ENCODE measurements around the gene OR2A12. TPM values are rescaled to one million over a fixed set of nuclear protein-coding genes. Genes with fewer than 3 reads are reported as not detected.
"Not testable (repeated sequence)": the region's sequence is repeated elsewhere in the genome, so short reads cannot be mapped to it uniquely, and the experiment has no call there.

The OR2A12 gene
- total RNA-seq, 2 donors from 2014 or later, result not detected

DNA sequence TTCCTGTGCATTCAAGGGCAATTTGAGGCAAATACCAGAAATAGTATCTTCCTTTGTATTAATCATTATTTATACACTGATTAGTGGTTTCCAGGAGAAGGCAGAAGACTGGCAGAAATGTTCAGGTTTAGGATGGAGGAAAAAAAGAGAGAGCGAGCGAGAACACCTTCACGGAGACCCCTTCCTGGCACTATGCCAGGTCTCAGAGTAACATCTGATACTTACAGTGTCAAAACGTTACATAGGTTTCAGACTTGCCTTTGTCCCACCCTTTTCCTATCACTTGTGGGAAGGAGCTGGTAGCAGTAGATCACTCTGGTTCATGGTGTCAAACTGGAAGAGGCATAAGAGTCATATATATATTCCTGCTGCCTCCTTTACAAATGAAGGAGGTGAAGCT is 652 bp downstream of the OR2A12 start:
- Mint-ChIP-seq H3K27me3 (peaks cover 17% of the 10 kb centered on the region), H3K27ac (no peak overlapping the region), H3K4me1 (no peaks in the 10 kb centered on the region), H3K4me3 (no peak overlapping the region), H3K36me3 (ENCODE audit: low read depth) (no peaks in the 10 kb centered on the region)
- DNase-seq, result no peak
- no peaks in the 10 kb centered on the region for H3K9me3 ChIP-seq (ENCODE audit: control insufficient read depth, low read length, poor library complexity, severe bottlenecking)
- ATAC-seq, result no peak

DNA sequence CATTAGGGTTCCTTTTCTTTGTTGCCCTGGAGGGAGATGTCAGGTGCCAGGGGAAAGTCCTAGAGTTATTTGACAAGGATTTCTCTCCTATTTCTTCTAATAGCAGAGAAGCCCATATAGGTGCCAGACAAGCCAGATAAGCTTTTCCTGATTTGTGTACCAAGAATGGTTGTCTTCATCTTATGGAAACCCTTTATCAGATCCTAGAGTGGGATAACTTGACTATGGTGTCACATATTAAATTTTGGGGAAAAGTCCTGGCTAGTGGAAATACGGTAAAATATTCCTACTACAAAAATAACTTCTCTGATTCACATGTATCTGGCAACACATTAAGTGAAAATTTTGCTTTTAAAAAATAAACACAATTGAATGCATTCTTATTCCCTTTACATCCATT is 1.2 kb downstream of the OR2A12 start:
- no peaks in the 10 kb centered on the region for H3K9me3 ChIP-seq (ENCODE audit: control insufficient read depth, low read length, poor library complexity, severe bottlenecking)
- H3K36me3 Mint-ChIP-seq (ENCODE audit: low read depth), result no peaks in the 10 kb centered on the region
- ATAC-seq (no peak), DNase-seq (no peak)
- no peaks in the 10 kb centered on the region for H3K4me1 Mint-ChIP-seq
- peaks cover 12% of the 10 kb centered on the region for H3K27me3 Mint-ChIP-seq
- H3K27ac Mint-ChIP-seq, result no peak overlapping the region
- no peak overlapping the region for H3K4me3 Mint-ChIP-seq

DNA sequence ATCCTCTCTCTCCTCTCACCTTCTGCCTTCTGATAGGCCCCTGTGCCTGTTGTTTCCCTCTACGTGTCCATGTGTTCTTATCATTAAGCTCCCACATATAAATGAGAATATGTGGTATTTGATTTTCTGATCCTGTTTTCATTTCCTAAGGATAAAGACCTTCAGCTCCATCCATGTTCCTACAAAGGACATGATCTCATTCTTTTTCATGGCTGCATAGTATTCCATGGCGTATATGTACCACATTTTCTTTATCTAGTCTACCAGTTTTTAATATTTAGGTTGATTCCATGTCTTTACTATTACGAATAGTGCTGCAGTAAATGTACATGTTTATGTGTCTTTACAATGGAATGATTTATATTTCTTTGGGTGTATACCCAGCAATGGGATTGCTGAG is 4.6 kb downstream of the OR2A12 start:
- Mint-ChIP-seq H3K4me3 (no peak overlapping the region), H3K4me1 (no peaks in the 10 kb centered on the region), H3K27ac (no peak overlapping the region), H3K36me3 (ENCODE audit: low read depth) (no peaks in the 10 kb centered on the region), H3K27me3 (peaks cover 17% of the 10 kb centered on the region)
- no peak for ATAC-seq
- H3K9me3 ChIP-seq (ENCODE audit: control insufficient read depth, low read length, poor library complexity, severe bottlenecking), result no peaks in the 10 kb centered on the region
- no peak for DNase-seq

DNA sequence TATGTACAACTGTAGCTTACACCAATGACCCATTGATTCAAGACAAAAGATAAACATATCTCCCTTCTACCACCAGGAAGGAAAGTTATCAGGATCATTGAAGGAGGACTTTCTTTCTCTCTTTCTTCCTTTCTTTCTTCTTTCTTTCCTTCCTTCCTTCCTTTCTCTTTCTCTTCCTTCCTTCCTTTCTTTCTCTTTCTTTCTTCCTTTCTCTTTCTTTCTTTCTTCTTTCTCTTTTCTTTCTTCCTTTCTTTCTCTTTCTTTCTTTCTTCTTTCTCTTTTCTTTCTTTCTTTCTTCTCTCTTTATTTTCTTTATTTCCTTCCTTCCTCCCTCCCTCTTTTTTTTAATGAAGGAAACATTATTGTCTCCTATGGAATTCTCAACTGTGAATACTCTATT is 12.7 kb downstream of the OR2A12 start:
- Mint-ChIP-seq H3K36me3 (ENCODE audit: low read depth) (no peaks in the 10 kb centered on the region), H3K27ac (no peak overlapping the region), H3K27me3 (peaks cover 25% of the 10 kb centered on the region), H3K4me3 (no peak overlapping the region), H3K4me1 (no peaks in the 10 kb centered on the region)
- no peak for DNase-seq
- ATAC-seq, result no peak
- H3K9me3 ChIP-seq (ENCODE audit: control insufficient read depth, low read length, poor library complexity, severe bottlenecking), result no peaks in the 10 kb centered on the region

DNA sequence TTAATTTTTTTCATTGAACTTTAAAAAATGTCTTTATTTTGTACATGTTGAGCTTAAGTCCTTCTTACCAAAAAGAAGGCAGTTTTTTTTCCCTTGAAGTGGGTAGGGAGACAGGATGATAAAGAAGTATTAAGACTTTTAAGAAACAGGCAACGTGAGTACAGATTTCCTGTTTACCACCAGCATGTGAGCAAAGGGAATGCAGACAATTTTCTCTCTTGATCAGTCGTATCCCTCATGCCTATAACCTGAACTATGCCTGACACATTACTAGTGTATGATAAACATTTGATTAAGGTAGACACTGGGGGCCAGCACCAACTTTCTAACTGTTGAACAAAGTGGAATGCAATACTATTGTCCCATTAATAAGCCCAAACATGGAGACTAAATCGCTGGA is 14.5 kb downstream of the OR2A12 start:
- DNase-seq, result no peak
- no peak overlapping the region for H3K27ac Mint-ChIP-seq

DNA sequence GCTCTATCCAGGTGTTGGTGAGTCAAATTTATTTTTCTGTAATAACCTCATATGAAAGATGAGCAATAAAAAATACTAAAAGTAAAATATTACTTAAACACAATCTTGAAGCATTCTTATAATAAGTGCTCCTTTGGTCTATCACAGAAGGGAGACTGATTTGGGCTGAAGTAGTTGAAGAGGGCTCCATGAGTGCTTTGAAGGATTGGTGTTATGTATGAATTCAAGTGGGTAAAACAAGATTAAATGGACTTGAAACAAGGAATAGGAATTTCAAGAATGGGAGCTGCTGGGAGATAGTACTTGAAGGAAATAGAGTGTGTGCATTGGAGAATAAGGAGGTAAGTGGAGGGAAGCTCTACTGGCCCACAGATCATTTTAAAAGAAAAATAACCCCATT is 16.0 kb downstream of the OR2A12 start:
- no peak for ATAC-seq
- no peaks in the 10 kb centered on the region for H3K36me3 Mint-ChIP-seq (ENCODE audit: low read depth)

More for the DNA sequence above, 14.5 kb downstream of the OR2A12 start:
- H3K9me3 ChIP-seq (ENCODE audit: control insufficient read depth, low read length, poor library complexity, severe bottlenecking), result no peaks in the 10 kb centered on the region
- no peaks in the 10 kb centered on the region for H3K4me1 Mint-ChIP-seq
- no peaks in the 10 kb centered on the region for H3K36me3 Mint-ChIP-seq (ENCODE audit: low read depth)
- peaks cover 23% of the 10 kb centered on the region for H3K27me3 Mint-ChIP-seq
- ATAC-seq, result no peak
- H3K4me3 Mint-ChIP-seq, result no peak overlapping the region

DNA sequence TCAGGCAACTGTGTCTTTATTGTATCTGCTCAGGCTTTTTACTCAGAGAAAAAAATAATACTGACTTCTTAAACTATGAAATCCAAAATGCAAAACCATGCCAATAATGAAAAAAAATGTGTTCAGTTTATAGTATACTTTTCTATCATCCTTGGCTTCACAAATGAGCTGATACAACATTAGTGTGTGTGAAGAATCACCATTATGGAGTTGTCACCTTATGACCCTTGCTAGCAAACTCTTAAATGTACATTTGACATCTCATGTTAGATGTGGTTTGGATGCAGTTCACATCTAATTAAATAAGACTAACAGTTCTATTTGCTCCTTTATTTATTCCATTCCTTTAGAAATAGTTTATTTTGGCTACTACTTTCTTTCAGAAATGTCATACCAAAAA is 19.1 kb downstream of the OR2A12 start:
- H3K4me3 Mint-ChIP-seq, result no peak overlapping the region
- no peaks in the 10 kb centered on the region for H3K36me3 Mint-ChIP-seq (ENCODE audit: low read depth)
- H3K27me3 Mint-ChIP-seq, result peaks cover 33% of the 10 kb centered on the region
- ATAC-seq (no peak), DNase-seq (no peak)
- no peak overlapping the region for H3K27ac Mint-ChIP-seq
- no peaks in the 10 kb centered on the region for H3K4me1 Mint-ChIP-seq
- no peaks in the 10 kb centered on the region for H3K9me3 ChIP-seq (ENCODE audit: control insufficient read depth, low read length, poor library complexity, severe bottlenecking)

More for the DNA sequence above, 16.0 kb downstream of the OR2A12 start:
- no peaks in the 10 kb centered on the region for H3K9me3 ChIP-seq (ENCODE audit: control insufficient read depth, low read length, poor library complexity, severe bottlenecking)
- no peak for DNase-seq
- Mint-ChIP-seq H3K27me3 (peaks cover 19% of the 10 kb centered on the region), H3K27ac (no peak overlapping the region), H3K4me3 (no peak overlapping the region), H3K4me1 (no peaks in the 10 kb centered on the region)

DNA sequence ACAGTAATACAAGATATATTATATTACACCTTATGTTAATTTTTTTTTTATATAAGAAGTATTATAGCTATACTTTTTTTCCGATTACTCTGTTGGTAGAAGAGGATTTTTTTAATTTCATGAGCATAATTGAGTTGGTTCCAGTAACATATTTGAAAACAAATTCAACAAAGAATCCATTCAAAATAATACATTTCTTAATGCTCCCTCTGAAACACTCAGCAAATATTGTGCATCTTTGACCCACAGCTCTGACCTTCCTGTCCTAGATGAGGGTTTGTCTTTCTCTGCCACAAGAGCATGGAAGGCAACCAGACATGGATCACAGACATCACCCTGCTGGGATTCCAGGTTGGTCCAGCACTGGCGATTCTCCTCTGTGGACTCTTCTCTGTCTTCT is 23.2 kb downstream of the OR2A12 start, which contains the start of gene OR2A2:
Gene OR2A2, plus strand, starts transcription at position 301 of the 400 bp plus-strand sequence. Its CDS starts 0 bp downstream, at position 301.
- H3K27me3 Mint-ChIP-seq, result peaks cover 50% of the 10 kb centered on the region
- H3K27ac Mint-ChIP-seq, result no peak within 1 kb of the TSS
- no peaks in the 10 kb centered on the region for H3K36me3 Mint-ChIP-seq (ENCODE audit: low read depth)
- DNase-seq (no peak), ATAC-seq (no peak)
- no peaks in the 10 kb centered on the region for H3K4me1 Mint-ChIP-seq
- no peaks in the 10 kb centered on the region for H3K9me3 ChIP-seq (ENCODE audit: control insufficient read depth, low read length, poor library complexity, severe bottlenecking)
- H3K4me3 Mint-ChIP-seq, result no peak within 1 kb of the TSS

DNA sequence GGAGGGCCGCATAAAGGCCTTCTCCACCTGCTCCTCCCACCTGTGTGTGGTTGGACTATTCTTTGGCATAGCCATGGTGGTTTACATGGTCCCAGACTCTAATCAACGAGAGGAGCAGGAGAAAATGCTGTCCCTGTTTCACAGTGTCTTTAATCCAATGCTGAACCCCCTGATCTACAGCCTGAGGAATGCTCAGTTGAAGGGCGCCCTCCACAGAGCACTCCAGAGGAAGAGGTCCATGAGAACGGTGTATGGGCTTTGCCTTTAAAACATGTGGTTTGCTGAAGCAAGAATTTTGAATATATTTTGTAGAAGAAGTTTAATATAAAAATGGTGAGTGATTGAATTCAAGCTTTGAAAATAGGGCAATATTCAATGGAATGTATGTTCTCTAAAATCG is 24.2 kb downstream of the OR2A12 start:
- Mint-ChIP-seq H3K4me3 (no peak overlapping the region), H3K4me1 (no peaks in the 10 kb centered on the region), H3K27ac (no peak overlapping the region), H3K36me3 (ENCODE audit: low read depth) (no peaks in the 10 kb centered on the region), H3K27me3 (peaks cover 46% of the 10 kb centered on the region)
- H3K9me3 ChIP-seq (ENCODE audit: control insufficient read depth, low read length, poor library complexity, severe bottlenecking), result no peaks in the 10 kb centered on the region
- ATAC-seq (no peak), DNase-seq (no peak)

DNA sequence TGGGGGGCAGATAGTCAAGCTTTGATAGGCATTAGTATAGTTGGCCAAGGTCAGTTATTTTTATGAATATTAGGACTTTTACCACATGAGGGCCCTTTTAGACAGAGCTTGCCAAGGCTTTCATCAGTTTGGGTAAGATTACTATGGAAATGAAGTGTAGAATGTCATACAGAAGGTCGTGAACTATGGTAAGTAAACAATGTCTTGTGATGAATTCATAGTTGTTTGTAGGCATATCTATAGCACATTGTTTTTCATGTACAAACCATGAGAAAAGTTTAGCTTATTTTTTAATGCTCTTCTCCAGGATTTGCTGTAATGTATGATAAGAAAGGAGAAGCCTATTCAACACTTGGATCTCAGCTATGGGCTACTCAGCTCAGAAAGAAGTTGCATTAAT is 27.6 kb downstream of the OR2A12 start:
- ATAC-seq, result no peak
- H3K27ac Mint-ChIP-seq, result no peak overlapping the region
- peaks cover 40% of the 10 kb centered on the region for H3K27me3 Mint-ChIP-seq
- no peak for DNase-seq
- no peaks in the 10 kb centered on the region for H3K9me3 ChIP-seq (ENCODE audit: control insufficient read depth, low read length, poor library complexity, severe bottlenecking)
- no peaks in the 10 kb centered on the region for H3K36me3 Mint-ChIP-seq (ENCODE audit: low read depth)
- no peaks in the 10 kb centered on the region for H3K4me1 Mint-ChIP-seq
- H3K4me3 Mint-ChIP-seq, result no peak overlapping the region

DNA sequence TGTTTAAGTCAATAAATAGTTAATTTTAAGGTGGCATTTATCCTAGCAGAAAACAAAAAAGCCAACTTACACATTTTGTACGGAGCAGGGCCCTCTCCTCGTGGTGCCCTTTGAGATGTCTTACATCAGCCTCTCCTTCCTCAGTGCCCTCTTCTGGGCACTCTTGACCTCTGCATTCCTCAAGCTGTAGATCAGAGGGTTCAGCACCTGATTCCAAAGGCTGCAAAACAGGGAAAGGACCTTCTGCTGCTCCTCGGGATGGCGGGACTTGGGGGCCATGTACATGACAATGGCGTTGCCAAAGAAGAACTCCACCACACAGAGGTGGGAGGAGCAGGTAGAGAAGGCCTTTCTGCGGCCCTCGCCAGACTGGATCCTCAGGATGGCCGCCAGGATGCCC is 32.3 kb downstream of the OR2A12 start:
- no peaks in the 10 kb centered on the region for H3K4me1 Mint-ChIP-seq
- DNase-seq (no peak), ATAC-seq (no peak)
- no peaks in the 10 kb centered on the region for H3K9me3 ChIP-seq (ENCODE audit: control insufficient read depth, low read length, poor library complexity, severe bottlenecking)
- H3K27me3 Mint-ChIP-seq, result peaks cover 17% of the 10 kb centered on the region
- no peak overlapping the region for H3K4me3 Mint-ChIP-seq
- H3K36me3 Mint-ChIP-seq (ENCODE audit: low read depth), result no peaks in the 10 kb centered on the region
- H3K27ac Mint-ChIP-seq, result no peak overlapping the region

DNA sequence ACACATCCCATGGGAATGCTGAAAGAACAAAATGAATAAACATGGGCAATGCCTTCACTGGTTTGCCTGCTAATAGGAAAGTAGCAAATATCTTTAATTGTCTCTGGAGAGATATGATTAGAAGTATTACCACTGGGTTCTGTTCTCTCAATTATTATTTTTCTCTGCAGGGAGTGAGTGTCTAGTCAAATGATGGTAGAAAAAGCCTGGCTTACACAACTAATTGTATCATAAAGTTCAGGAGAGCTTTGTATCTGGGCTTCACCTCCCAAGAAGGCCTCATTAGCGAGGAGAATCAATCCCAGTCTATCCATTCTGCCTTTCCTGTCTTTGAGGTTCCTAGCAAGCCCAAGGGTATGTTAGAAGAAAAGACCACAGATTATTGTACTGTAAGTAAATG is 36.8 kb downstream of the OR2A12 start, which contains the start of gene OR2A14:
Gene OR2A14, plus strand, starts transcription at position 301 of the 400 bp plus-strand sequence. CDS start 5,937 bp downstream, outside the sequence.
- no peaks in the 10 kb centered on the region for H3K36me3 Mint-ChIP-seq (ENCODE audit: low read depth)
- no peaks in the 10 kb centered on the region for H3K9me3 ChIP-seq (ENCODE audit: control insufficient read depth, low read length, poor library complexity, severe bottlenecking)
- ATAC-seq (no peak), DNase-seq (no peak)
- no peak within 1 kb of the TSS for H3K4me3 Mint-ChIP-seq
- H3K27ac Mint-ChIP-seq, result no peak within 1 kb of the TSS
- peaks cover 11% of the 10 kb centered on the region for H3K27me3 Mint-ChIP-seq
- no peaks in the 10 kb centered on the region for H3K4me1 Mint-ChIP-seq

DNA sequence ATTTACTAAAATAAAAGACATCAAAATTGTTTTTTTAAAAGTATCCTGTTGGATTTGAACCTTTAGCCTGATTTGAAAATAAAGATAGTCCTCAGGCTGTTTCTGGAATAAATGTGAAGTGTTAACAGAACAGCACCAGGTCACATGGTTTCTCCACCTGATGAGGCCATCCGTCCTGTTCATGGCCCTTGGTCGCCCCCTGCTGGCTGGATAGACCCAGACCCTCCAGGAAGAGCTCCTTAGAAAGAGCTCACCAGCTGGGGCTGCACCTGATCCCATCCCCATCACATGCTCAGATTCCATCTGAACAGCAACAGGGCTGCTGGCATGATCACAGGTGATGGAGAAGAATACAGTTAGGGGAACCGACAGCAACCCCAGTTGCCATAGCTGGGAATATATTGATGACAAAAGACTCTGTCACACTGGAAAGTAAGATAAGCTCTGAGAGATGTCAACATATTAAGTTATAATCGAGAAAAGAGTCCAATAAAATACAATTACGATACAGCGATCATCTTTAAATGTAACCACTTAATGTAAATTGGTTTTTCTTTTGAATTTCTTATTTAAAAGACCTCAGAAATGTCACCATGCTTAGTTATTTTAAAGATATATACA is 41.7 kb downstream of the OR2A12 start:
- DNase-seq (peak; percentile 62 to 85 (median 66)), ATAC-seq (peak; percentile 100)
- Mint-ChIP-seq H3K36me3 (ENCODE audit: low read depth) (no peaks in the 10 kb centered on the region), H3K27me3 (peaks cover 12% of the 10 kb centered on the region), H3K27ac (no peak overlapping the region), H3K4me1 (no peaks in the 10 kb centered on the region), H3K4me3 (no peak overlapping the region)
- no peaks in the 10 kb centered on the region for H3K9me3 ChIP-seq (ENCODE audit: control insufficient read depth, low read length, poor library complexity, severe bottlenecking)

DNA sequence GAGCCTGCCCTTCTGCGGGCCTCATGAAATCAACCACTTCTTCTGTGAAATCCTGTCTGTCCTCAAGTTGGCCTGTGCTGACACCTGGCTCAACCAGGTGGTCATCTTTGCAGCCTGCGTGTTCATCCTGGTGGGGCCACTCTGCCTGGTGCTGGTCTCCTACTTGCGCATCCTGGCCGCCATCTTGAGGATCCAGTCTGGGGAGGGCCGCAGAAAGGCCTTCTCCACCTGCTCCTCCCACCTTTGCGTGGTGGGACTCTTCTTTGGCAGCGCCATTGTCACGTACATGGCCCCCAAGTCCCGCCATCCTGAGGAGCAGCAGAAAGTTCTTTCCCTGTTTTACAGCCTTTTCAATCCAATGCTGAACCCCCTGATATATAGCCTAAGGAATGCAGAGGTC is 43.5 kb downstream of the OR2A12 start:
- H3K9me3 ChIP-seq (ENCODE audit: control insufficient read depth, low read length, poor library complexity, severe bottlenecking); DNase-seq; H3K4me3 Mint-ChIP-seq; H3K4me1 Mint-ChIP-seq; H3K36me3 Mint-ChIP-seq (ENCODE audit: low read depth); ATAC-seq; H3K27ac Mint-ChIP-seq: not testable (repeated sequence)
- H3K27me3 Mint-ChIP-seq, result peaks cover 12% of the 10 kb centered on the region
